GM18907 (cell line): ENCODE results near the gene EXOSC2.

Experiments used
- ATAC-seq: cut with Tn5 transposase; IDR thresholded peaks from one replicate; pipeline ENCODE4 v1.9.1; 2021; ENCODE audit warnings: mild to moderate bottlenecking, moderate library complexity; ENCODE audit not compliant: unreplicated experiment

Gene EXOSC2

GRCh38 chr9:130693426-130694191 is at the start of gene EXOSC2:
TSS of gene EXOSC2 (plus strand) at chr9:130693780. CDS start at chr9:130693792, 12 bp downstream.
- peak; percentile 89 for ATAC-seq

GRCh38 chr9:130651221-130651620 is 42.4 kb upstream of the EXOSC2 start:
- no peak for ATAC-seq

- ATAC-seq, result no peak
Measured at GRCh38 chr9:130651752-130652151, 41.8 kb upstream of the EXOSC2 start.

GRCh38 chr9:130654879-130655278 is 38.7 kb upstream of the EXOSC2 start:
- ATAC-seq, result no peak

GRCh38 chr9:130658893-130659698 is 34.5 kb upstream of the EXOSC2 start:
- no peak for ATAC-seq

- ATAC-seq, result no peak
Measured at GRCh38 chr9:130659699-130660248, 33.8 kb upstream of the EXOSC2 start.

GRCh38 chr9:130660326-130660682 is 33.3 kb upstream of the EXOSC2 start:
- ATAC-seq, result no peak

- no peak for ATAC-seq
Measured at GRCh38 chr9:130660683-130661450, 32.7 kb upstream of the EXOSC2 start.

GRCh38 chr9:130661451-130662098 is 32.0 kb upstream of the EXOSC2 start:
- no peak for ATAC-seq

GRCh38 chr9:130662099-130662969 is 31.2 kb upstream of the EXOSC2 start:
- ATAC-seq, result no peak

- no peak for ATAC-seq
Measured at GRCh38 chr9:130662970-130663257, 30.7 kb upstream of the EXOSC2 start.

GRCh38 chr9:130663258-130663976 is 30.2 kb upstream of the EXOSC2 start:
- ATAC-seq, result no peak

- no peak for ATAC-seq
Measured at GRCh38 chr9:130663977-130664250, 29.7 kb upstream of the EXOSC2 start.

GRCh38 chr9:130664251-130665028 is 29.1 kb upstream of the EXOSC2 start, which contains the start of gene PRDM12:
TSS of gene PRDM12 (plus strand) at chr9:130664594. CDS start at chr9:130664654, 60 bp downstream.
- no peak for ATAC-seq

- no peak for ATAC-seq
Measured at GRCh38 chr9:130665029-130665430, 28.6 kb upstream of the EXOSC2 start.

GRCh38 chr9:130665431-130666392 is 27.9 kb upstream of the EXOSC2 start:
- no peak for ATAC-seq

GRCh38 chr9:130666393-130667119 is 27.0 kb upstream of the EXOSC2 start:
- ATAC-seq, result no peak
